Measurements from ENCODE around the gene CYTIP.
"Not testable (repeated sequence)": the region's sequence is repeated elsewhere in the genome, so short reads cannot be mapped to it uniquely, and the experiment has no call there.

The CYTIP gene

DNA sequence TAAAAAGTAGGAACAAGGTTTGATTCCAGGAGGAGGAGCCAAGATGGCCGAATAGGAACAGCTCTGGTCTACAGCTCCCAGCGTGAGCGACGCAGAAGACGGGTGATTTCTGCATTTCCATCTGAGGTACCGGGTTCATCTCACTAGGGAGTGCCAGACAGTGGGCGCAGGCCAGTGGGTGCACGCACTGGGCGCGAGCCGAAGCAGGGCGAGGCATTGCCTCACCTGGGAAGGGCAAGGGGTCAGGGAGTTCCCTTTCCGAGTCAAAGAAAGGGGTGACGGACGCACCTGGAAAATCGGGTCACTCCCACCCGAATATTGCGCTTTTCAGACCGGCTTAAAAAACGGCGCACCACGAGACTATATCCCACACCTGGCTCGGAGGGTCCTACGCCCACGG is 75.4 kb downstream of the CYTIP start:
- not testable (repeated sequence) for DNase-seq (ENCODE audit: low read depth)

DNA sequence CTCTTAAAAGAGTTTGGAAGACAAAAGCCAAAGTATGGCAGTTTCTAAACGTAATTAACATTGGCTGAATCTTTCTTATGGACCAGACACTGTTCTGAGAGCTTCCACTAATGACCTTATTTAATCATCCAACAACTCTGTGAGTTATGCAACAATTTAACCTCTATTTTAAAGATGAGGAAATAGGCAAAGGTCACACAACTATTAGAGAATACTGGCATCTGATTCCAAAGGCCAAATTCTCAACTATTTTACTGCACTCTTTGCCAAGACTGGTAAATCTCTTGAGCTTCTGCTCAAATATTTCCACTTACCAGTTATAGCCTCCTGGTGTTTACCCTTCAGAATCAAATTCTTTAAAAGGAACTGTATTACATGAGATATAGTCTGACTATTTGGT is 76.2 kb downstream of the CYTIP start:
- no peak for DNase-seq (ENCODE audit: low read depth)

Data from GM04503 (cell line).